Measurements from ENCODE around the gene TFCP2. TPM values are rescaled to one million over a fixed set of nuclear protein-coding genes. Genes with fewer than 3 reads are reported as not detected.

Gene TFCP2
- total RNA-seq, 1 experiment from 2014 or later: 33.9 TPM

- ChIA-PET POLR2A (no interaction called here), CTCF (no interaction called here)
Observed at GRCh38 chr12:51187370-51187987, 14.5 kb upstream of the TFCP2 start.

DNA sequence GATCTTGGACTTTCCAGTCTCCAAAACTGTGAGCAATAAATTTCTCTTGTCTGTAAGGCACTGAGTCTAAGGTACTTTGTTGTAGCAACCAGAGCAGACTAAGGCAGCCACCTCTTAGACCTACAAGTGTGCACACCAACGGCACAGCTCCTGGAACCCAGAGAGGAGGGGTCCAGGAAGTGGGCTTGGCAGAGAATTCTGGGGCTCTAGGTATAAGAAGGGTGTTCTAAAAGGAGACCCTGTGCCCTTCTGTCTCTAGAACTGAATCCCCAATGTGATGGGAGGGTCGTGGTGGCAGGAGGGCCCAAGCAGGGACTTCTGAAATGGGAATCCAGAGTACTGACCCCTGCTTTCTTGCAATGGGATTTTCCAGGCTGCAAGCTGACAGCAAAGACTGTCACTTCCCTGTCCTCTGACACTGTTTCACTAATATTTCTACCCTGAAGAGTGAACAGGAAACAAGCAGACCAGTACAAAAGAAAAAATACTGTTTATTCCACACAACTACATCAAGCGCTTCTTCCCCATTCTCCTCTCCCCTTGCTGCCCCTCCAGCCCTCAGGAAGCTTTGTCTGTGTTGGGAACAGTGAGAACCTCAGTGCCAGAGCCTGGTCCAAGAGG lies 13.6 kb upstream of the TFCP2 start:
- Histone ChIP-seq H3K27me3 (ENCODE audit: control insufficient read depth, insufficient read depth, low read length) (no peaks in the 10 kb centered on the region), H3K4me3 (ENCODE audit: low read depth in 2 of 2, low read length in 2 of 2) (no peak overlapping the region), H3K4me1 (ENCODE audit: control insufficient read depth, insufficient read depth, low read length) (no peaks in the 10 kb centered on the region), H3K27ac (ENCODE audit: low read length) (no peak overlapping the region), H3K9me3 (ENCODE audit: control insufficient read depth, insufficient read depth, low read depth, low read length) (no peaks in the 10 kb centered on the region), H3K36me3 (ENCODE audit: control insufficient read depth, insufficient read depth, low read length) (no peaks in the 10 kb centered on the region)
- DNase-seq (ENCODE audit: low read depth, low spot score): no peak
- ChIA-PET CTCF (no interaction called here), POLR2A (no interaction called here)
- ATAC-seq: no peak
- no peak for TF ChIP-seq REST (IDR thresholded peaks at IDR 0.05; ENCODE audit: insufficient read depth in 1 of 2, low read depth in 2 of 2, low read length in 1 of 2)
- TF ChIP-seq POLR2AphosphoS5 (IDR thresholded peaks at IDR 0.05; ENCODE audit: low read depth, low read length): no peak
- TF ChIP-seq, protein P1, sequence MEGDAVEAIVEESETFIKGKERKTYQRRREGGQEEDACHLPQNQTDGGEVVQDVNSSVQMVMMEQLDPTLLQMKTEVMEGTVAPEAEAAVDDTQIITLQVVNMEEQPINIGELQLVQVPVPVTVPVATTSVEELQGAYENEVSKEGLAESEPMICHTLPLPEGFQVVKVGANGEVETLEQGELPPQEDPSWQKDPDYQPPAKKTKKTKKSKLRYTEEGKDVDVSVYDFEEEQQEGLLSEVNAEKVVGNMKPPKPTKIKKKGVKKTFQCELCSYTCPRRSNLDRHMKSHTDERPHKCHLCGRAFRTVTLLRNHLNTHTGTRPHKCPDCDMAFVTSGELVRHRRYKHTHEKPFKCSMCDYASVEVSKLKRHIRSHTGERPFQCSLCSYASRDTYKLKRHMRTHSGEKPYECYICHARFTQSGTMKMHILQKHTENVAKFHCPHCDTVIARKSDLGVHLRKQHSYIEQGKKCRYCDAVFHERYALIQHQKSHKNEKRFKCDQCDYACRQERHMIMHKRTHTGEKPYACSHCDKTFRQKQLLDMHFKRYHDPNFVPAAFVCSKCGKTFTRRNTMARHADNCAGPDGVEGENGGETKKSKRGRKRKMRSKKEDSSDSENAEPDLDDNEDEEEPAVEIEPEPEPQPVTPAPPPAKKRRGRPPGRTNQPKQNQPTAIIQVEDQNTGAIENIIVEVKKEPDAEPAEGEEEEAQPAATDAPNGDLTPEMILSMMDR (IDR thresholded peaks at IDR 0.05): no peak
- TF ChIP-seq SIN3A (IDR thresholded peaks at IDR 0.05; ENCODE audit: borderline replicate concordance, insufficient read depth, low read depth, low read length): no peak
- TF ChIP-seq TCF7L2 (IDR thresholded peaks at IDR 0.05; ENCODE audit: low read depth, low read length): no peak
- BruUV-seq (replicated peaks): no TSS peak
- in situ Hi-C loops (cut with HindIII; ENCODE audit: low pct_unique_long_range_greater_than_20kb, low sequenced_read_pairs): no loop called here
- intact Hi-C loops (cut with micrococcal nuclease; ENCODE audit: unreplicated experiment): no loop called here

More at GRCh38 chr12:51187370-51187987, 14.5 kb upstream of the TFCP2 start:
- Histone ChIP-seq H3K4me1 (ENCODE audit: control insufficient read depth, insufficient read depth, low read length) (no peaks in the 10 kb centered on the region), H3K4me3 (ENCODE audit: low read depth in 2 of 2, low read length in 2 of 2) (no peak overlapping the region), H3K27me3 (ENCODE audit: control insufficient read depth, insufficient read depth, low read length) (no peaks in the 10 kb centered on the region), H3K9me3 (ENCODE audit: control insufficient read depth, insufficient read depth, low read depth, low read length) (no peaks in the 10 kb centered on the region), H3K27ac (ENCODE audit: low read length) (no peak overlapping the region), H3K36me3 (ENCODE audit: control insufficient read depth, insufficient read depth, low read length) (no peaks in the 10 kb centered on the region)
- BruUV-seq (replicated peaks): no TSS peak
- in situ Hi-C loops (cut with HindIII; ENCODE audit: low pct_unique_long_range_greater_than_20kb, low sequenced_read_pairs): no loop called here
- DNase-seq (ENCODE audit: low read depth, low spot score) (no peak), ATAC-seq (no peak)
- TF ChIP-seq, protein P1 (IDR thresholded peaks at IDR 0.05): no peak
- TF ChIP-seq POLR2AphosphoS5 (IDR thresholded peaks at IDR 0.05; ENCODE audit: low read depth, low read length) (no peak), REST (IDR thresholded peaks at IDR 0.05; ENCODE audit: insufficient read depth in 1 of 2, low read depth in 2 of 2, low read length in 1 of 2) (no peak), SIN3A (IDR thresholded peaks at IDR 0.05; ENCODE audit: borderline replicate concordance, insufficient read depth, low read depth, low read length) (no peak), TCF7L2 (IDR thresholded peaks at IDR 0.05; ENCODE audit: low read depth, low read length) (no peak)
- intact Hi-C loops (cut with micrococcal nuclease; ENCODE audit: unreplicated experiment): no loop called here

Data from Panc1 (cell line).